T follicular helper cell (primary cell): ENCODE results near the gene RIMKLB.

Source experiments
- DNase-seq: peaks from one replicate; pipeline ENCODE4 v3.0.0-alpha.2; 2020; ENCODE audit warnings: low read depth
- total RNA-seq, 2 experiments: gene quantifications; one replicate each; lab custom pipeline; 2026; lab: John Stamatoyannopoulos, UW

Gene RIMKLB
- total RNA-seq = 14.2 to 47.3 reads per million in 2 experiments

- DNase-seq = peak; percentile 66
Measured at GRCh38 chr12:8697476-8698131, at the start of gene RIMKLB. TSS of gene RIMKLB (plus strand) at chr12:8697991. CDS start at chr12:8713867, 15,876 bp downstream.

DNA sequence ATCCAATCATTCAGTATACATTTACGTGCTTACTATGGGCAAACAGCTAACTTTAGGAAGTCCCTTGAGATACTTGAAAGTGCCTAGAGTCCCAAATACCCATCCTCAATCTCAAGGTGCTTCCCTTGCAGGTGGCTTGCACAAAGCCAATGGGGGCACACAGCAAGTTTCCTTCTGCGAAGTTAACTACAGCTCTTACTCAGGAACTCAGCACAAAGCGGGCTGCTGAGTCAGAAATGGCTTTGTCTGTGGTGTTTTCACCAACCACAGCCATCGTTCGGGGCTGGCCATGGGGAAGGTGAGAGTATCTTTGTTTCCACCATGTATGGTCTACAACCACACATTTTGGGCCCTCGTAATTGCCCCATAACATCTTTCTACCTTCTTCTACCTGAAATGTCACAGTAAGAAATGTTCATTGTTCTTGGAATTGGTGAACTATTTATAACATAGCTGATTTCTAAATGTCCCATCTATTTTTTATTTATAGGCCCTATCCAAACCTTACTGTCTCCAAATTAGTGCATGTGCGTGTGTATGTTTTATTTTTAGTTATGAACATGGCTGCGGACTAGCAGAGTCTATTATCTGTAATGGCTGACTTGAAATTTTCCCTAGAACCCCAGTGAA is 49.1 kb upstream of the RIMKLB start:
- DNase-seq = no peak

- DNase-seq = no peak
Measured at GRCh38 chr12:8655421-8655820, 42.4 kb upstream of the RIMKLB start.

- no peak for DNase-seq
Measured at GRCh38 chr12:8658346-8658745, 39.4 kb upstream of the RIMKLB start.

DNA sequence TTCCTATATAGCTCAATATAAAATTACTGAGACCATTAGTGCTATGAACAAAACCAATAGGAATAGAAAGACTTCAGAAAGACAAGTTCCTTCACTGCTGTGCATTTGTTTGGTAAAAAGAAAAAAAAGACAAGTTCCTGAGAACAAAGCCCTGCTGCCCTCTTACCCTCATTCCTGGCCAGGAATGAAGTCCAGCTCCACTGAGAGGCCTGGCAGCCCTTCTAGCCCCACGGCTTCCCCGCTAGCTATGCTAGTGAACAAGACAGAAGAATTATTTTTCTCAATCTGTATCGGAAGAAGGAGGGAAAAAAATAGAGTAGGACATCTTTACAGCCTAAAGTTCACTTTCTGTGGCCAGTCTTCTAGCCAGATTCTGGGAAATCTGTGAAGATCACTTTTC is 36.8 kb upstream of the RIMKLB start:
- no peak for DNase-seq

GRCh38 chr12:8661751-8662150 is 36.0 kb upstream of the RIMKLB start:
- no peak for DNase-seq

GRCh38 chr12:8662593-8662992 is 35.2 kb upstream of the RIMKLB start, which contains the start of gene MFAP5:
TSS of gene MFAP5 (minus strand) at chr12:8662826. CDS start at chr12:8662104, 722 bp downstream.
- DNase-seq = no peak

DNA sequence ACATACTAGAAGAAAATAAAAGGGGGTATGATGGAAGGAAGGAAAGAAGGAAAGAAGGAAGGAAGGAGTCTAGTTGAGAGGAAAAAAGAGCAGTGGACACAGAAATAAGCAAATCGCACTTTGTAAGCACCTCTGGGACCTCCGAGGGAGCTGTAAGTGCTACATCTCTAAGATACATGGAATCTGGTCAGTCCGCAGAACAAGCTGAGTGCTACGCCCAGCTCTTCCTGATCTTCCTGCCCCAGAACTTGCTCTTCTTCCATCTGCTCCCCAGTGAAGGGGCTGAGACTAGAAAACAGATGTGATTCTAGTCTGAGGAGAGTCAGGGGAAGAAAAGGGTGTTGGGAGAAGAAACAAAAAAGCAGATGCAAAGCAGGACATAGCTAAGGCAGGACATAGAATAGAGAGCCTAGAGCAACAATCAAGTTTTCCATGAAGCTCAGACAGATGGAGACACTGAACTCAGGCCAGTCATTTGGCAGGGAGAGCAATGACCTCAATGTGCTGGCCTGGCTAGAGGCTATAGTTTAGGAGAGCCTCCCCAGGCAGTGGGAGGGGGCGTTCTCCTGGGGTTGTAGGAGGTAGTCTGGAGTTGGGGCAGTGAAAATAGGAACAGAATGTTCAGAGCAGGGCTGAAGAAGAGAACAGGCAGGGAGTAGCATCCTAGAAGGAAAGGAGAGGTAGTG is 33.4 kb upstream of the RIMKLB start:
- no peak for DNase-seq

DNA sequence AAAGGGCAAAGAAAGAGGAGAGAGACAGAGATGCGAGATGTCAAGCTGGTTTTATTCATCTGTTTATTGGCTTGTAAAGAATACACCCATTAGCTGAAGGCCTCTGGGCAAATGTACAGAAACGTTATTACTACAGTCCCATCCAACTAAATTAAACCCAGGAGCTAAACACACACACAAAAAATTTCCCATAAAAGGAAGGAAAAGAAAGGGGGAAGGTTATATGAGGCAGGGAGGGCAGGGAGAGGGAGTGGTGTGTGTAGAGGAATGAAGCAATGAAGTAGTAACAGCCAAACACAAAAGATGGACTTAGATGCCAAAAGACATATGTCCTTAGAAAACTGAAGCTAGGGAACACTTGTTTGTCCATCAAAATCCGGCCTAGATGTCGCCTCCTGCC is 32.0 kb upstream of the RIMKLB start:
- DNase-seq = no peak

DNA sequence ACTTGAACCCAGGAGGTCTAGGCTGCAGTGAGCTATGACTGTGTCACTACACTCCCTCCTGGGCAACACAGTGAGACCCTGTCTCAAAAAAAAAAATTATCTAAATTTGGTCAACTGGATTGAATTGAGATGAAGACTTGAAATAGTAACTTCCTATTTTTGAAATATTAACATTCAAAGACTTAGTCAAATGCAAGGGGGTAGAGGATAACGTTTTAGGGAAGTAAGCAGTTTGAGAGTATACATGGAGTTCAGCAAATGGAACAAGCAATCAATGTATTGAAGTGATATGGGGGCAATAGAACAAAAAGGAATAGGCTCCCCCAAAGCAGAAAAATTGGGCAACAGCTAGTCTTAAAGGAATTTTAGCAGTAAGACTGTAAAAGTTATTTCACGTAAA is 30.5 kb upstream of the RIMKLB start:
- no peak for DNase-seq

DNA sequence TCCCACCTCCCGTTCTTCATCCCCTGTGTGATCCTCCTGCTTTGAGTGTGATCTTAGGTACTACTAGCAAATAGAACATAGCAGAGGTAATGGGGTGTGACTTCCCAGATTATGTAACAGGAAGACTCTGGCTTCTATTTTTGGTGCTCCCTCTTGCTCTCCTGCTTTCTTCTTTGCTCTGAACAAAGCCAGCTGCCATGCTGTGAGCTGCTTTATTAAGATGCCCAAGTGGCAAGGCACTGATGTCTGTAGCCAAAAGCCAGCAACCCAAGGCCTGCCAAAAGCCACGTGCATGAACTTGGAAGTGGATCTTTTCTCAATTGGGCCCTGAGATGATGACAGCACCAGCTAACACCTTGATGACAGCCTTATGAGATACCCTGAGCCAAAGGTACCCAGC is 29.4 kb upstream of the RIMKLB start:
- DNase-seq = no peak

- no peak for DNase-seq
Measured at GRCh38 chr12:8672381-8672780, 25.4 kb upstream of the RIMKLB start.

- no peak for DNase-seq
Measured at GRCh38 chr12:8675591-8676036, 22.2 kb upstream of the RIMKLB start.

GRCh38 chr12:8676651-8677050 is 21.1 kb upstream of the RIMKLB start:
- no peak for DNase-seq

DNA sequence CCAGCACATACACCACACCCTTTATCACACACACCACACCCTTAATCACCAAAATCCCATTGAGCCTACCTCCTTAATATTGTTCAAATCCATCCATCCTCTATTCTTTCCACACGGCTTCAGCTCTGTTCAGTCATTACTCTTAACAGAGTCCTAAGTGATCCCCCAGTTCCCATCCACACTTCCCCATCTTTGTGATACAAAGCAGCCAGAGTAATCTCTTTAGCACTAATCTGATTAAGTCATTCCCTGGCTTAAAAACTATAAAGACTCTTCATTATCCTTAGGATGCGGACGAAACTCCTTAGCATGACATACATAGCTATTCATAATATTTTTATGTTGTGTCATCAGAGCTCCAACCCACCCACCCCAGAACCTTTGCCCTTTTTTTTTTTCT is 20.4 kb upstream of the RIMKLB start:
- DNase-seq = no peak

DNA sequence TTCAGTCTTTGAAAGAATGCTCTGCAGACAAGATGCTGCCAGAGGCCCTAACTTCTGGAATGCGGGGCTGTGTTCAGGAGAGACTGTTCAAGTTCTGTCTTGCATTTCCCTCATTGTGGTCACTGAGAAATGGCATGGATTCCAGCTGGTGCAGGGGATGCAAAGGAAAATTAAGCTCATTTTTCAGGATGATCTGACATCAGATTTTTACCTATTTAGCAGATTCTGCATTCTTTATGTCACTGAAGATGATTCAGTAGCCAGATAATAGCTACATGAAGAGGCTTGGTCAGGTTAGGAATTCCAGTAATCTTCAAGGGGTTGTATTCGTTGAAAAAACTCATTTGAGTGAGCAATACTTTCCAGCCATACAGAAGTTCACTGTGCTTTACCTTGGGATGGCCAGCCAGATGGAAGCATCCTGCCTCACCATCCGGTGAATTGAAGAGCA is 19.1 kb upstream of the RIMKLB start:
- no peak for DNase-seq

DNA sequence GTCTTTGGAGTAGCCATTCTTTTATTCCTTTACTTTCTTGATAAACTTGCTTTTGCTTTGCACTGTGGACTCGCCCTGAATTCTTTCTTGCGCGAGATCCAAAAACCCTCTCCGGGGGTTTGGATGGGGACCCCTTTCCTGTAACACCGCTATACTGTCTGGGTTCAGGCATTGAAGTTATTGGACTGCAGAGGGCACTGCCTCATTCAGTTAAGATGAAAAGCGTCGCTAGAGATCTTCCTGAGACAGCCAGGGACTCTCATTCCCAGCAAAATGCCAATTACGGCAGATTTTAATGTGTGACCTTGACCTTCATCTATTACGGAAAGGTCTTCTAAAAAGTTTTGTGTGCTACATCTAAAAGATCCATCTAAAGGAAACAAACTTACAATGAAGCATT is 17.3 kb upstream of the RIMKLB start:
- no peak for DNase-seq

DNA sequence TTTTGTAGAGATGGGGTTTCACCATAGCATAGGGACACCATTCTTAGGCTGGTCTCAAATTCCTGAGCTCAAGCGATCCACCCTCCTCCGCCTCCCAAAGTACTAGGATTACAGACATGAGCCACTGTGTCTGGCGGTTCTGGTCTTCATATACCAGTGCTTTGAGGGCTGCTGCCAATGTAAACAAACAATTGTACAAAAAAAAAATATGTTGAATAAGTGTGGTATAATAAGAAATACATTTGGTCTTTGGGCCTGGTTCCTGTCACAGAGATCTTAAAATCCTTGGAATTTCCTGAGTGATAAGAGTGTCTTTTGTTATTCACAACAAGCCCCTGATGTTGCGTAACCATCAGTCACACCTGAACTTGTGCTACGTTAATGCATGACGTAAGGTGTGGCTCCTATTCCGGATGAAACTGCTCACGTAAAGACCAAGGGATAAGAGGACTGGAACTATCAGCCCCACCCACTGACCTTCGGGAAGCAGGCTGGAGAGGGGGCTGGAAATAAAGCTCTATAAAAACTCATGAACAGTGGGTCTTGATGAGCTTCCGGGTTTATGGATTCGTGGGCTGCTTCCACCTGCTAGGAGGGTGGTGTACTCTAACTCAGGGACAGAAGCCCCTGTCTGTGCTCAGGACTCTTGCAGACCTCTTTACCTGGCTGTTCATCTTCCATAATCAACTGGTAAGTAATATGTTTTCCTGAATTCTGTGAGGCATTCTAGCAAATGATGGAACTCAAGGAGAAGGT is 16.5 kb upstream of the RIMKLB start:
- no peak for DNase-seq

DNA sequence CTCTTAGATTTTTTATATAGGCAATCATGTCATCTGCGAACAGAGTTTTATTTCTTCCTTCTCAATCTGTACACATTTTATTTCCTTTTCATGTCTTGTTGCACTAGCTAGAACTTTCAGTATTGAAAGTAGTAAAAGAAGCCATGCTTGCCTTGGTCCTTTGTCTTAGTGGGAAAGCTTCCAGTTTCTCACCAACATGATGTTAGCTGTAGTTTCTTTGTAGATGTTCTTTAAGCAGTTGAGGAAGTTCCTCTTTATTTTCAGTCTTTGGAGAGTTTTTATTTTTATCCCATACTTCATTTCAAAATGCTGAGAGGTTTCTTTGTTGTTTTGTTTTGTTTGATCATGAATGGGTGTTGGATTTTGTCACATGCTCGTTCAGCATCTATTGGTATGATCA is 12.7 kb upstream of the RIMKLB start:
- no peak for DNase-seq

- DNase-seq = no peak
Measured at GRCh38 chr12:8687846-8688601, 9.8 kb upstream of the RIMKLB start.

DNA sequence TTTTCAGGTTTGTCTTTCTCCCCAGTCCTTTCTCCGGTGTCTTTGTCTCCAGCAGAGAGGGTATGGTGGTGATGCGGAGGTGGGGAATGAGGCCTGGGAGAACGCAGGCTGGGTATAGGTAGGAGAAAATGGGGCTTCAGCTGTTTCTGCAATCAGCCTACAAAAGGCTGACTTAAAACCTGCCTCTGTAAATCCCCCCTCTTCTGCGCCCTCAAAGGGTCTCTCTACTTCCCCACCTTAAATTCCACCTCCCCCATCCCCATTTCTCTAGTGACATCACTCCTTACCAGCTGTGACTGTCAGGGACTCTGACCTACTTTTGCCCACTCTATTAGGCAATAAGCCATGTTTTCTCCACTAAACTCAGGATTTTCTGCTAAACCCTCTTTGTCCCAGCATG is 8.1 kb upstream of the RIMKLB start:
- DNase-seq = no peak

GRCh38 chr12:8692573-8692972 is 5.2 kb upstream of the RIMKLB start:
- no peak for DNase-seq
